Activated T-cell treated with anti-CD3 and anti-CD28 coated beads, Interleukin-2, amount 50 U/mL, for 24 hours (primary cell): ENCODE measurements around the gene ATF6B.
"Not testable (repeated sequence)": the region's sequence is repeated elsewhere in the genome, so short reads cannot be mapped to it uniquely, and the experiment has no call there.

Source experiments
- DNase-seq: peaks from one replicate; pipeline ENCODE4 v3.0.0-alpha.2; 2020
- H3K27ac Mint-ChIP-seq: 2 replicates; pipeline ENCODE4 v1.8.0; 2020; ENCODE audit warnings: mild to moderate bottlenecking, mixed read lengths
- H3K27me3 Mint-ChIP-seq: 2 replicates; pipeline ENCODE4 v1.8.0; 2020; ENCODE audit warnings: mixed read lengths
- H3K36me3 Mint-ChIP-seq: 2 replicates; pipeline ENCODE4 v1.8.0; 2020; ENCODE audit warnings: low read depth, mixed read lengths
- H3K4me1 Mint-ChIP-seq: 2 replicates; pipeline ENCODE4 v1.8.0; 2020; ENCODE audit warnings: low read depth, mixed read lengths
- H3K4me3 Mint-ChIP-seq: 2 replicates; pipeline ENCODE4 v1.8.0; 2020; ENCODE audit warnings: mild to moderate bottlenecking, moderate library complexity, mixed read lengths
- H3K9me3 Mint-ChIP-seq: 2 replicates; pipeline ENCODE4 v1.8.0; 2020; ENCODE audit warnings: mixed read lengths

Gene ATF6B

DNA sequence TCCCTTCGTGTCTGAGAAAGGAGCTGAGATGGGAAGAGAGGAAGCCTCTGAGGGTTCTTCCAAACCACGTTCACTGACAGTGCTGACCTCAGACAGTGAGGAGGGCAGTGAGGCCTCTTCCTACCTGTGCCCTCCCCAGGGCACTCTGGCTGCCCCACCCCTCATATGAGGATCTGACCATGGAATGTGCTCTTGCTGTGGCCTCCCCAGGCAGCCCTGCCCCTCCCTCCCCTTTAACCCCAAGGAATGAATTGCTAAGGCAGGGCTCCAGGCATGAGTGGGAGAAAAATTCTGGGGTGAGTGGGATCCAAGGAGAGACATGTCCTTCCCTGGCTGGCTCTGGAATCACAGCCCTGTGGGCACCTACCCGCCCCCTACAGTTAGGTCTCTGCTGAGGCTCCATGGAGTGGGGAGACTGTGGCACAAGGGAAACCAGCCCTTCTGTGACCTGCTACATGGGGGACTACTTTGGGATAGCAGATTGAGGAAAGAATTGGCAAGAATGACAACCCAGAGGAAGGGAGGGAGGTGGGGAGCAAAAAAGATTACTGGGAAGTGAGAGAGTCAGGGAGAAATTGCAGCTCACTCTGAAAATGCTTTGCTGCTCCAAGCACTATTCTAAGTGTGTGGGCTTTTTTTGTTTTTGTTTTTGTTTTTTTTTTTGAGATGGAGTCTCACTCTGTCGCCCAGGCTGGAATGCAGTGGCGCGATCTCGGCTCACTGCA, 48.3 kb downstream of the ATF6B start:
- H3K9me3 Mint-ChIP-seq, result no peaks in the 10 kb centered on the region
- no peak overlapping the region for H3K4me3 Mint-ChIP-seq
- H3K27me3 Mint-ChIP-seq, result peaks cover 20% of the 10 kb centered on the region
- DNase-seq, result no peak
- no peaks in the 10 kb centered on the region for H3K4me1 Mint-ChIP-seq
- H3K36me3 Mint-ChIP-seq, result no peaks in the 10 kb centered on the region
- H3K27ac Mint-ChIP-seq, result no peak overlapping the region

DNA sequence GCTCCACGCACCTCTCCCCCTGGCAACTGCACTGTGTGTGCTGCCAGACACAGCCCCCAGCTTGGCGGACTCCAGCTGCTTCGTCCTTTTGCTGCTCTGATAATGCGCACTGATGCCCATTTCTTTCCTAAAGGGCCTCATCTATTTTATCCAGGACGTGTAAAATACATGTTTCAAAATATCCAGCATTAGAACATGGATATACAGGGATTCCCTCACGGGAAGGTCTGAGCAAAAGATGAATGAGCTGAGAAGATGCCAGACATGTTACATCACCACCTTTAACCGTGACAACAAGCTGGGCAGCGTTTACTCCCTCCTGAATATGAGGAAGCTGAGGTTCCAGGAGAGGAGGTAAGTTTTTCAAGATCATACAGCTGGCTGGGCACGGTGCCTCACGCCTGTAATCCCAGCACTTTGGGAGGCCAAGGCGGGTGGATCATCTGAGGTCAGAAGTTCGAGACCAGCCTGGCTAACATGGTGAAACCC, 51.7 kb downstream of the ATF6B start:
- no peak for DNase-seq
- H3K36me3 Mint-ChIP-seq, result no peaks in the 10 kb centered on the region
- no peak overlapping the region for H3K27ac Mint-ChIP-seq
- H3K27me3 Mint-ChIP-seq, result no peaks in the 10 kb centered on the region
- H3K4me3 Mint-ChIP-seq, result no peak overlapping the region
- H3K4me1 Mint-ChIP-seq, result no peaks in the 10 kb centered on the region
- no peaks in the 10 kb centered on the region for H3K9me3 Mint-ChIP-seq

DNA sequence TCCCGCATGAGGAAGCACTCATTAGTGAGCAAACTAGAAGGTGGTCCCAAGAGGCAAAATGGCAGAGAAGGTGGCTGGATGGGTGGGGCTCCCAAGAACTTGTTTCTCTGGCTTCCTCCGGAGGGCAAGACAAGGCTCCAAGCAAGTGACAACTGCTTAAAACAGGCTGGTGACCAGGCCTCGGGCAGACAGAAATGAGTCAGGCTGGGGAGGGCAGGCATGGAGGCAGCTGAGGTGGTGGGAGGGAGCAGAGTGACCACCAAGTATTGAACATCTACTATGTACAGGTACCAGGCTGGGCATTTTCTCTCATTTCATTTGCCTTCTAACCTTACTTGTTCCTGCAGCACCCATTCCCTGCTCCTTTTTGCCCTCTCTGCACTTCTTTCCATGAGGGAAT, 52.3 kb downstream of the ATF6B start:
- no peak overlapping the region for H3K27ac Mint-ChIP-seq
- H3K9me3 Mint-ChIP-seq, result no peaks in the 10 kb centered on the region
- H3K4me1 Mint-ChIP-seq, result no peaks in the 10 kb centered on the region
- no peaks in the 10 kb centered on the region for H3K27me3 Mint-ChIP-seq
- no peak for DNase-seq
- no peak overlapping the region for H3K4me3 Mint-ChIP-seq
- H3K36me3 Mint-ChIP-seq, result no peaks in the 10 kb centered on the region

DNA sequence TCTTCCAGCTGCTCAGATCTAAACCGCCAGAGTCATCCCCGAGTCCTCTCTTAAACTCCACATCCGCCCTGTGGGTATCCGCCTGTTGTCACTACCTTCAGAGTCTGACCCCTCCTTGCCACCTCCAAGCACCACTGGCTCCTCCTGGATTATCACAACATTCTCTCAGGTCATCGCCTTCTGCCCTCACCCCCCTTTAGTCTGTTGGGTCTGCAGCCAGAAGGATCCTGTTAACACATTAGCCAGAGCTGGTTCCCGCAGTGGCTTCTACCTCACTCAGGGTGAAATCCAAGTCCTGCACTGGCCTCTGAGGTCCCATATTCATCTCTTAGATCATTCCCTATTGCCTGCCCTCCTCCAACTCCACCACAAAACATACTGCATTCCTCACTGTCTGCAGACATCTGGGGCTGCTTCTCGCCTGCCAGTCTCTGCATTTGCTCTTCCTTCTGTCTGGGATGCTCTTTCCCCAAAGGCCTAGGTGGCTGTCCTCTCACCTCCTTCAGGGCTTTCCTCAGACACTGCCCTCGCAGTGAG, 53.0 kb downstream of the ATF6B start:
- Mint-ChIP-seq H3K36me3 (no peaks in the 10 kb centered on the region), H3K27ac (no peak overlapping the region), H3K27me3 (no peaks in the 10 kb centered on the region), H3K4me1 (no peaks in the 10 kb centered on the region), H3K9me3 (no peaks in the 10 kb centered on the region), H3K4me3 (no peak overlapping the region)
- DNase-seq, result no peak

DNA sequence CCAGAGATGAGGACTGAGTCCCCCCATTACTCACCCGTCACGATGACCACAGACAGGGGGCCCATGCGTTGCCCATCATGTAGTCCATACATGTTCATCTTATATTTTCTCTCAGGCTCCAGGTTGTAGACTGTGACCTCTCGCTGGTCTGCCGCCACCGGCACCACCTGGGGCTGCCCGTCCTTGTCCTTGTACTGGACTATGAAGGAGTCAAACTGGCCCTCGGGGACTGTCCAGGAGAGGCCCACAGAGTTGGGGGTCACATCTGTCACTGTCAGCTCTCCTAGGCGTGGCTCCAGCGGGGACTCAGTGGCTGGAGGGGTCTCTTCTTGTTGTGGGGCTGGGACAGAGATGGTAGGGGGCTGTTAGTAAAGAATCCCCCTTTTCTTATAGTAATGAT, 54.4 kb downstream of the ATF6B start:
- no peak overlapping the region for H3K27ac Mint-ChIP-seq
- H3K27me3 Mint-ChIP-seq, result no peaks in the 10 kb centered on the region
- no peaks in the 10 kb centered on the region for H3K4me1 Mint-ChIP-seq

DNA sequence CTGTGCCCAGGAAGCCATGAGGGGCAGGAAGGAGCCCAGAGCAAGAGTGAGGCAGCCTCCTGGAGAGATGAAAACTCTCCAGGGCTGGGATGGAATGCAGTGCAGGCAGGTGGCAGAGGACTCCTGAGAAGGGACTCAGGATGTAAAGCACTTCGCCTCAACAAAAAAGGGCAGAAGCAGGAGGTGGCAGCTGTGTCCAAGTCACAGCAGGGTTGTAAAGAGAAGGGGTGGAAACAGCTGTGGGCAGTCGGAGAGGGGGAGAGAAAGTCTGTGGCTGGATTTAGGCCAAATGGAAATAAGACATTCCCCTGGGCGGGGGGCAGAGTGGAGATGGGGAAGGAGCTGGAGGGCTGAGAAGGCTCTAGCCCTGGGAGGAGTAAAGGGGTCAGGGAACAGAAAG, 54.9 kb downstream of the ATF6B start:
- no peaks in the 10 kb centered on the region for H3K36me3 Mint-ChIP-seq
- no peak overlapping the region for H3K27ac Mint-ChIP-seq
- H3K4me3 Mint-ChIP-seq, result no peak overlapping the region
- DNase-seq, result no peak
- no peaks in the 10 kb centered on the region for H3K9me3 Mint-ChIP-seq
- no peaks in the 10 kb centered on the region for H3K4me1 Mint-ChIP-seq
- H3K27me3 Mint-ChIP-seq, result no peaks in the 10 kb centered on the region

More for the DNA sequence above, 54.4 kb downstream of the ATF6B start:
- Mint-ChIP-seq H3K4me3 (no peak overlapping the region), H3K36me3 (no peaks in the 10 kb centered on the region), H3K9me3 (no peaks in the 10 kb centered on the region)
- no peak for DNase-seq

DNA sequence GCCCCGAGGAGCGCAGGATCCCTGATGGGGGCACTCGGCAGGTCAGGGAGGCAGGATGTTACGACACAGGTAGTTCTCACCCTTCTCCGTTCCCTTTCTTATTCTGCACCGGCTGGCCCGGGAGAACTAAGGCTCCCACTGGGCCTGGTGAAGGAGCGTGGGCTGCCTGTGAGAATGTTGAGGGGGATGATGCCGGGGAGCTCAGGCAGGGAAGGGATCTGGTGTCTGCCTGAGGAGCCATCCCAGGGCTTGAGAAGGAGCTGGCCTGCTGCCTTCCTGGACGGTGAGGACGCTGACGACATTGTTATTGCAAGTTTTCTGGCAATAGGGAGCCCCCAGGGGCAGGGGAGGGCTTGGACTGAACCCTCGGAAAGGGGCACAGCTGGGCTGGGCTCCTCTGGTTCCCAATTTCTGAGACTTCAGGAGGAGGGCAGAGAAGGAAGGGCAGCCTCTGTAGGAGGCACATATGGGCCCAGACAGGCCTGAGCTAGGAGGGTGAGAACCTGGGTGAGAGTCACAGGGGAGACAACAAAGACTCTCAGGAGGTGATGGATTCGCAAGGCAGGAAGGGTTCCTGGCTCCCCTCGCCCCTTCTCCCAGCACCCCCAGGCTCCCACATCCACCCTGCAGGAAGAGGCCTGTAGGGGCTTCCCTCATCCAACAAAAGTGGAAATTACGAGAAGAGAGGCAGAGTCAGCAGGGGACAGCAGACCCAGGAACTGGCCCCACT, 57.1 kb downstream of the ATF6B start:
- Mint-ChIP-seq H3K4me1 (no peaks in the 10 kb centered on the region), H3K27me3 (no peaks in the 10 kb centered on the region), H3K9me3 (no peaks in the 10 kb centered on the region), H3K27ac (no peak overlapping the region), H3K4me3 (no peak overlapping the region), H3K36me3 (no peaks in the 10 kb centered on the region)
- no peak for DNase-seq

DNA sequence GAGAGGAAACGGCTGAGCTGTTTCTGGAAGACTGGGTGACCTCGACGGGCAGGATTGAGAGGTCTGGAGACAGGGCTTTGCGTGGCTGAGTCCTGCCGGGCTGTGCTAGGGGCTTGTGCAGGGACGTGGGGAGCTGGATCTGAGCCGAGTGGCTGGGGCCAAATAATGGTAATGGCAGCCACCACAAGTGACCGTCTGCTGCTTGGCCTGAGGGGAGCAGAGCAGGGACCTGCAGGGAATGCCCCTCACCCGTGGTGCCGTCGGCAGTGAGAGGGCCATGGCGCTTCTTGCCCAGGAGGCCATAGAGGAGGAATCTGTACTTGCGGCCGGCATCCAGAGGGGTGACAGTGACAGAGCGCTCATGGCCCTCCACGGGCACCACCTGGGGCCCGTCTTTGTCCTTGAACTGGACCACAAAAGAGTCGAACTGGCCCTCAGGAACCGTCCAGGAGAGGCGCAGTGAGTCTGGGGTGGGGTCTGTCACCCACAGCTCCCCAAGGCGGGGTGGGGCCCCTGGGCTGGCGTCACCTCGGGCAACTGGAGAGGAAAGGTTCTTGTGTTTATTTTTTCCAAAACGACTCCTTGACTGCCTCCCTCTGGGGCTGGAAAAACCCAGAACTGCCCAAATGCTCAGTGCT, 58.0 kb downstream of the ATF6B start:
- H3K9me3 Mint-ChIP-seq, result no peaks in the 10 kb centered on the region
- no peak overlapping the region for H3K27ac Mint-ChIP-seq
- no peak overlapping the region for H3K4me3 Mint-ChIP-seq
- no peaks in the 10 kb centered on the region for H3K27me3 Mint-ChIP-seq
- no peaks in the 10 kb centered on the region for H3K36me3 Mint-ChIP-seq
- DNase-seq, result no peak
- H3K4me1 Mint-ChIP-seq, result no peaks in the 10 kb centered on the region

DNA sequence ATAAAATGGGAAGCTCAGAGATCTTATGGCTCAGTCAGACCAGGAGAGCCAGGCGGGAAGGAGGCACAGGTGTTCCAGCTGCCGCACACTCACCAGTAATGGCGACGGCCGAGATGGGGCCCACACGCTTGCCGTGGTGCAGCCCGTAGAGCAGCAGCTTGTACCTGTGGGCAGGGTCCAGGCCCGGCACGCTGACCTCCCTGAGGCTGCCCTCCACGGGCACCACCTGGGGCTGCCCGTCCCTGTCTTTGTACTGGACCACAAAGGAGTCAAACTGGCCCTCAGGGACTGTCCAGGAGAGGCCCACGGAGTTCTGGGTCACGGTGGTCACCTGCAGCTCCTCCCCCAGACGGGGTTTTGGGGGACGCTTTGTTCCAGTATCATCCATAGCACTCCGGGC, 58.6 kb downstream of the ATF6B start:
- H3K4me3 Mint-ChIP-seq, result no peak overlapping the region
- no peaks in the 10 kb centered on the region for H3K4me1 Mint-ChIP-seq
- H3K36me3 Mint-ChIP-seq, result no peaks in the 10 kb centered on the region
- H3K27ac Mint-ChIP-seq, result no peak overlapping the region
- H3K9me3 Mint-ChIP-seq, result no peaks in the 10 kb centered on the region
- no peak for DNase-seq
- no peaks in the 10 kb centered on the region for H3K27me3 Mint-ChIP-seq

DNA sequence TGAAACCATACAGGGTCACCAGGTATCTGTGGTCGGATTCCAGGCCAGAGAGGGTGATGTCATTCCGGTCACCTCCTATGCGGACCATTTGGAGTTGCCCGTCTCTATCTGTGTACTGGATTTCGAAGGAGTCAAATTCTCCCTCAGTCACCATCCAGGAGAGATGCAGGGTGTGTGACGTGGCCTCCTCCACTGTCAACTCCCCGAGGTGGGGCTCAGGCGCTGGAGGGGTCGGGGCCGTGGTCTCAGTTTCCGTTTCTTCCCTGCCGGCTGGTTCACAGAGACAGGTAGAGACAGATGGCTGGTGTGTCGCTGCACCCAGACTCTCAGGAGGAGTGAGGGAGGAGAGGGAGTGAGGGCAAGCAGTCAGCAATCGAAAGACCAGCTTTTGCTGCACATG, 59.2 kb downstream of the ATF6B start:
- H3K27ac Mint-ChIP-seq, result no peak overlapping the region
- no peaks in the 10 kb centered on the region for H3K4me1 Mint-ChIP-seq
- H3K4me3 Mint-ChIP-seq, result no peak overlapping the region
- DNase-seq, result no peak
- H3K9me3 Mint-ChIP-seq, result no peaks in the 10 kb centered on the region
- H3K36me3 Mint-ChIP-seq, result no peaks in the 10 kb centered on the region
- no peaks in the 10 kb centered on the region for H3K27me3 Mint-ChIP-seq

DNA sequence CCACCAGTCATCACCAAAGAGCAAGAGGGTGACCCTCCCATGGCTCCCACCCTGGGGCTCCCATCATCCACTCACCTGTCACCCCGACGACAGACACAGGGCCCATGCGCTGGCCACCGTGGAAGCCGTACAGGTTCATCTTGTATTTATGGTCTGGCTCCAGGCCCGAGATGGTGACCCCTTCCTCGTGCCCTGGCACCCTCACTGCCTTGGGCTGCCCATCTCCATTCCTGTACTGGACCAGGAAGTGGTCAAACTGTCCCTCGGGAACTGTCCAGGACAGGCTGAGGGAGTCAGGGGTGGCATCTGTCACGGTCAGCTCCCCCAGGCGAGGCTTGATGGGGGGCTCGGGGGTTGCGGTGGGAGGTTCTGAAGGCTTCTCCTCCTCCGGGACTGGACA, 59.7 kb downstream of the ATF6B start:
- H3K27ac Mint-ChIP-seq, H3K4me1 Mint-ChIP-seq, H3K27me3 Mint-ChIP-seq, H3K9me3 Mint-ChIP-seq, H3K36me3 Mint-ChIP-seq, H3K4me3 Mint-ChIP-seq, DNase-seq: not testable (repeated sequence)

DNA sequence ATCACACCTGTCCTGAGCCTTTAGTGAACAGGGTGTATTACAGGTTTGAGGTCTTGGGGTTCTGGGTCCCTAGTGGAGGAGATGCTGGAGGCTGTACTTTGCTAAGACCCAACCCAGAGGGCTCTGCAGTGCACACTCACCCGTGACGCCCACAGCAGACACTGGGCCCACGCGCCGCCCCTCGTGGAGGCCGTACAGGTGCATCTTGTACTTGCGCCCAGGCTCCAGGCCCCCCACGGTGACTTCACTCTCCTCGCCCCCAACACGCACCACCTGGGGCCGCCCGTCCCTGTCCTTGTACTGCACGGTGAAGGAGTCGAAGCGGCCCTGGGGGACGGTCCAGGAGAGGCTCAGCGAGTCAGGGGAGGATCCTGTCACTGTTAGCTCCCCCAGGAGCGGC, 60.5 kb downstream of the ATF6B start:
- DNase-seq, H3K27ac Mint-ChIP-seq, H3K4me1 Mint-ChIP-seq, H3K4me3 Mint-ChIP-seq, H3K27me3 Mint-ChIP-seq, H3K9me3 Mint-ChIP-seq, H3K36me3 Mint-ChIP-seq: not testable (repeated sequence)
